Hematopoietic multipotent progenitor cell treated with erythropoietin and hydrocortisone succinate and interleukin-3 and kit ligand, for 6 days (in vitro differentiated cells): Measurements from ENCODE around the gene ANXA4.

ENCODE experiments used
- DNase-seq: peaks from one replicate; pipeline ENCODE4 v3.0.0-alpha.2; 2015

Gene ANXA4

DNA sequence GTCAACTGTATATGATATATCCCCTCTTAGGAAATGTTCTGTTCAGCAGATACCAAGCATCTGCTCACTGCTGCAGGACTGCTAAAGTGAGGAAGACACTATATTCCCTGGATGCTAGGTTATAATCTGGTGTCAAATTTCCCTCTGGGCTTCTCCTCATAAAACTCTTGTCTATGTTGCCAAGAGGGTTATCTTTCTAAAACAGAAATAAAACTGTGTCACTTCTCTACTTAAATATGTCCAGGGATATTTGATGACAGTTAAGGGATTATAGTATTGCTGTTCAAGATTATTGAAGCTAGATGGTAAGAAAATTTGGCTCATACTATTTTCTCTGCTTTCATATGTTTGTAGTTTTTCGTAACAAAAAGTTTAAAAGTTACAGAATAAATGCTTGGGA, 121.4 kb downstream of the ANXA4 start:
- DNase-seq: no peak
